ENCODE measurements around the gene PCNX2.

The PCNX2 gene, protein sequence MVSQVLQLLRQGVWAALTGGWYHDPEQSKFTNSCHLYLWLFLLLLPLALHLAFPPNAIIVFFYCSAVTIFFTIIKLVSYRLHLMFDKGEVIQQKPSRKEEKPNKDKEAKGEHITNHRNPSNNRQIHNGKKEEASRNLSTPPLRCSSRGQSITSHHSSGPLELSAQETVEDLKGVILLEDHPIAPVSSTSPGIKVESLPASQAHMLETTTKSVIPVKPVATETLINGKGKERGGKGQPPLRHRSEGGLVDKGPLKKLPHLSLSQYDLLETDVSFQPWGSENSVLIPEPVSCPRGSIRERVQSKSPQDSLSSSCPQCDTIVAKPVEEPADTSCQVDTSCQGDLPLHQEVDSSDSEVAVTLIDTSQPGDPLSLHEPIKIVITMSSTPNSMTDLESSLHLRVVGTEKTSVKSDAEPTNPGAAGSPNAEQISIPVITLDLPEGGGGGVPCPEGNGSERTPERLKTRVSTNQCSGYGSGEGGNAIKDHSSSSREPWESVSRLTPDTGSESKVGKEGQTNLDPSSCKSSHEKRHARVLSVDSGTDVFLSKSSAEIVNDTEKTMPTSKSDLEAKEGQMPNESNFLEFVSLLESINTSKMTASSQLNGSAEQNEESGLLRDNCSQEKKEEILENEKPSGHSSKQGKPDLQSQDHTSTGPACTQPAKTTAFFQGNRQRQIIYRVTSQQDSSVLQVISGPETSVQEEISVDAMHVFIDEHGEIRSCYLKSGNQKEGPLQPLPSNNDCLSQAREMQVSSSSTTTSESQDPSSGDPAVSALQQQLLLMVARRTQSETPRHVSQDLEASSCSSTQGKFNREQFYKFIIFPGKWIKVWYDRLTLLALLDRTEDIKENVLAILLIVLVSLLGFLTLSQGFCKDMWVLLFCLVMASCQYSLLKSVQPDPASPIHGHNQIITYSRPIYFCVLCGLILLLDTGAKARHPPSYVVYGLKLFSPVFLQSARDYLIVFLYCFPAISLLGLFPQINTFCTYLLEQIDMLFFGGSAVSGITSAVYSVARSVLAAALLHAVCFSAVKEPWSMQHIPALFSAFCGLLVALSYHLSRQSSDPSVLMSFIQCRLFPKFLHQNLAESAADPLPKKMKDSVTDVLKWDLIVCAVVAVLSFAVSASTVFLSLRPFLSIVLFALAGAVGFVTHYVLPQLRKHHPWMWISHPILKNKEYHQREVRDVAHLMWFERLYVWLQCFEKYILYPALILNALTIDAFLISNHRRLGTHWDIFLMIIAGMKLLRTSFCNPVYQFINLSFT (N-terminal part only)

DNA sequence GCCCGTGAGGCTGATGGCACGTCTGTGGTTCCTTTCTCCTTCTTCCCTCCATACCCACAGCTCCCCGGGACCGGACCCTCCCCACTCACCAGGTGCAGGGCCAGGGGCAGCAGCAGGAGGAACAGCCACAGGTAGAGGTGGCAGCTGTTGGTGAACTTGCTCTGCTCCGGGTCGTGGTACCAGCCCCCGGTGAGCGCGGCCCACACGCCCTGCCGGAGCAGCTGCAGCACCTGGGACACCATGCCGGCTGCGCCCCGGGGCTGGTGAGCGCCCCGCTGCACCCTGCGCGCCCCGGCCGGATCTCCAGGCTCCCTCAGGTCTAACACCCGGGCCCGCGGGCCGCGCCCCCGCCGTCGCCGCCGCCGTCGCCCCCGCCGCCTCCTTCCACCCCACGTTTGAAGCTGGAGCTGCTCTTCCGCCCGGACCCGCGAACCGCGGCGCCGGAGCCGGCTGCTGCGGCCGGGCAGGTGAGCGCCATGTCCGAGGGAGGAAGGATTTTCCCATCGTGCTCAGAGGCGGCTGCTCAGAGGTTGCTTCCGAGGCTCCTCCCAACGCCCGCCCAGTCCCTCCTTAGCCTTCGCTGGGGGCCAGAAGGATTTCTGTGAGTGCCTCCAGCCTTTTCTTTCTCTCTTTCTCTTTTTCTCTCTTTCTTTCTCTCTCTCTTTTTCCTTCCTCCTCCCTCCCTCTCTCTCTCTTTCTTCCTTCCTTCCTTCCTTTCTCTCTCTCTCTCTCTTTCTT, at the start of gene PCNX2:
Gene PCNX2, minus strand, starts transcription at position 489 of the 738 bp plus-strand sequence. Its CDS starts 247 bp downstream, at position 242.
- WGBS (ENCODE audit: insufficient coverage, insufficient read length): no CpG with 5 or more reads among the region's 54 CpGs
- H3K27ac ChIP-seq (ENCODE audit: low read length): no peak within 1 kb of the TSS

DNA sequence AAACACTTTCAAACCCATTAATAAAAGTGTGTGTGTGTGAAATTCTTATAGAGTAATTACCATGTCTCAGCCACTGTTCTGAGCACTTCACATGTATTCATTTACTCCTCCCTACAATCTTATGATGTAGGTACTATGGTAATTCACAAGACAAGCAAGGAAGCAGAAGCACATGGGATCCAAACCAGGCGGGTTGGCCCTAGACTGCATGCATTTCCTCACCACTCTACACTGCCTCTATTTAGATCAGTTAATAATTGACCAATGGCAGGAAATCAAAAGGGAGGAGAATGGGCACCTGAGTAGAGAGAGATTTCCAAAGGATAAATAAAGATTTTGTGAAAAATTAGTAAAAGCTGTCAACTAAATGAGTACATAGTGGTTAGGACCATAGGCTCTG, 47.7 kb upstream of the PCNX2 start:
- no peak for DNase-seq (ENCODE audit: low read depth, low spot score)
- H3K27ac ChIP-seq (ENCODE audit: low read length): no peak overlapping the region
- H3K4me1 ChIP-seq (ENCODE audit: control insufficient read depth, insufficient read depth, low read length): peaks cover 2% of the 10 kb centered on the region
- WGBS (ENCODE audit: insufficient coverage, insufficient read length): no CpG with 5 or more reads among the region's 1 CpG
- H3K4me3 ChIP-seq (ENCODE audit: low read length): no peak overlapping the region
- H3K36me3 ChIP-seq (ENCODE audit: control insufficient read depth, insufficient read depth, low read length): no peaks in the 10 kb centered on the region; the same call in 1 of the 2 replicates
- no peaks in the 10 kb centered on the region for H3K27me3 ChIP-seq (ENCODE audit: control insufficient read depth, insufficient read depth, low read length)
- no peaks in the 10 kb centered on the region for H3K9me3 ChIP-seq (ENCODE audit: control insufficient read depth, insufficient read depth, low read length)

More for the DNA sequence above, at the start of gene PCNX2:
- Histone ChIP-seq H3K4me3 (ENCODE audit: low read length) (peak within 1 kb of the TSS; percentile 82), H3K9me3 (ENCODE audit: control insufficient read depth, insufficient read depth, low read length) (no peaks in the 10 kb centered on the region), H3K36me3 (ENCODE audit: control insufficient read depth, insufficient read depth, low read length) (no peaks in the 10 kb centered on the region), H3K27me3 (ENCODE audit: control insufficient read depth, insufficient read depth, low read length) (no peaks in the 10 kb centered on the region), H3K4me1 (ENCODE audit: control insufficient read depth, insufficient read depth, low read length) (peaks cover 4% of the 10 kb centered on the region)
- DNase-seq (ENCODE audit: low read depth, low spot score): peak; percentile 58

DNA sequence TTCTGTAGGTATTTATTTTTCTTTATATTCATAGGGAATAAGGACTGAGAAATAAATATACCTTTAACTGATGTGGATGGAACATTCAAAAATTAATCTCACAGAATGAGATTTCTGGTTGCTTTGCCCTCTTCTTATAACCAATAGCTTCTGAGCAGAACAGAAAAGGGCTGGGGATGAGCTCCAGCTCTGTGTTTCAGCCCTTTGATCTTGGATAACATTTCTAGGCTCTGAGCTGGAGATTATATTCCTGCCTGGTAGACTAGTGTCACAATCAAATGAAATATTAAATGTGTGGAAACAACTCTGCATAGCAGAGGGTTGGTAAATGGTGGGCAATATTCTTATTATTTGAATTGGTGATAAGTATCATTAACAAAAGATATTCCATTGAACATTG, 46.6 kb upstream of the PCNX2 start:
- Histone ChIP-seq H3K9me3 (ENCODE audit: control insufficient read depth, insufficient read depth, low read length) (no peaks in the 10 kb centered on the region), H3K4me1 (ENCODE audit: control insufficient read depth, insufficient read depth, low read length) (peaks cover 2% of the 10 kb centered on the region), H3K36me3 (ENCODE audit: control insufficient read depth, insufficient read depth, low read length) (no peaks in the 10 kb centered on the region; the same call in 1 of the 2 replicates), H3K4me3 (ENCODE audit: low read length) (no peak overlapping the region), H3K27me3 (ENCODE audit: control insufficient read depth, insufficient read depth, low read length) (no peaks in the 10 kb centered on the region), H3K27ac (ENCODE audit: low read length) (no peak overlapping the region)
- no peak for DNase-seq (ENCODE audit: low read depth, low spot score)

DNA sequence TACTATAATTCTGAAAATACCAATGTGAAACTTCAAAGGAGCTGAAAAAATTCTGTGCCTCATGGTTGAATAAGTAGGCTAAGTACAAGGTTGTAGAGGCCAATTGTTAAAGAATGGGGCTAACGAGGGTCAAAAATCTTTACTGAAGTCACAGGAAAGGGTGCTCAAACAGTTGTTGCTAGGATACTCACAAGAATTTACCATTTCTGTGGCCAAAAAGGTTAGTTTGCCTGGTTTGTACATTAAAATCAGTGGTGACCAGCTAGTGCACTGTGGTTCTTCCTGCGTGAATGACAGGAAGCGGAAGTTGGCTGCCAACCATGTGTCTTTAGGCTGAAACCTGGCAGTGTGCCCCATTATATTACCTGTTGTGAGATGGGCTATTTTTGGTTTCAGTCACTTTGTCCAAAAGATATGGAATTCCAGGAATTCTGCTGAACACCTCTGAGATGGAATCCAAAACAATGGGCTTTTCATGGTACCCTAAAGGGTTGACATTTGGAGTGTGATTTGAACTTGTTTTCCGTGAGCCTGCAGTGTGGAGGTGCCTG, 45.5 kb upstream of the PCNX2 start:
- no CpG with 5 or more reads among the region's 4 CpGs for WGBS (ENCODE audit: insufficient coverage, insufficient read length)

DNA sequence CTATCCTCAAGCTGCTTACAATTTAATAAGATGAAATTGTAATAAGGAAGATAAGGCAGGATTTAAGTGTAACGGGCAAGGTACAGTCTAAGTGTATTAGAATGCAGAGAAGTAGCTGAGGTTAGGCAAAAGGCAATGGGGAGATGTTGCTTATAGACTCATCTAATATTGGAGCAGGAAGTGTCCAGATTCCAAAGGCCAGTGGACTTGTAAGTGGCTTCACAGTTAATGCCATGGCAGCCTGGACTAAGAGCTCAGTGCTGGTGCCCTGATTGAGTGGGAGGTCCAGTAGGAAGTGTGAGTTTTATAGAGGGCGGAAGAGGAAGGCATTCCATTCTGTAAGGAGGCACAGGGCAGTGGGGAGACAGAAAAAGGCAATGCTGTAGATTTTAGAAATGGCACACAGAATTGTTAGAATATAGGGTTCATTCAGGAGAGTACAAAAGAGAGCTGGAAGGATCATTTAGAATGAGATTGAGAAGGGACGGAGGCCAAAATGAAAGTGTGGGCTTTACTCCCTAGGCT, 44.6 kb upstream of the PCNX2 start:
- no CpG with 5 or more reads among the region's 3 CpGs for WGBS (ENCODE audit: insufficient coverage, insufficient read length)
- H3K4me3 ChIP-seq (ENCODE audit: low read length): no peak overlapping the region
- H3K27me3 ChIP-seq (ENCODE audit: control insufficient read depth, insufficient read depth, low read length): no peaks in the 10 kb centered on the region
- H3K4me1 ChIP-seq (ENCODE audit: control insufficient read depth, insufficient read depth, low read length): peaks cover 2% of the 10 kb centered on the region
- no peak overlapping the region for H3K27ac ChIP-seq (ENCODE audit: low read length)
- no peaks in the 10 kb centered on the region for H3K9me3 ChIP-seq (ENCODE audit: control insufficient read depth, insufficient read depth, low read length)
- DNase-seq (ENCODE audit: low read depth, low spot score): no peak
- no peaks in the 10 kb centered on the region for H3K36me3 ChIP-seq (ENCODE audit: control insufficient read depth, insufficient read depth, low read length)

More for the DNA sequence above, 45.5 kb upstream of the PCNX2 start:
- Histone ChIP-seq H3K36me3 (ENCODE audit: control insufficient read depth, insufficient read depth, low read length) (no peaks in the 10 kb centered on the region), H3K27ac (ENCODE audit: low read length) (no peak overlapping the region), H3K4me1 (ENCODE audit: control insufficient read depth, insufficient read depth, low read length) (peaks cover 2% of the 10 kb centered on the region), H3K4me3 (ENCODE audit: low read length) (no peak overlapping the region), H3K9me3 (ENCODE audit: control insufficient read depth, insufficient read depth, low read length) (no peaks in the 10 kb centered on the region), H3K27me3 (ENCODE audit: control insufficient read depth, insufficient read depth, low read length) (no peaks in the 10 kb centered on the region)
- DNase-seq (ENCODE audit: low read depth, low spot score): no peak

DNA sequence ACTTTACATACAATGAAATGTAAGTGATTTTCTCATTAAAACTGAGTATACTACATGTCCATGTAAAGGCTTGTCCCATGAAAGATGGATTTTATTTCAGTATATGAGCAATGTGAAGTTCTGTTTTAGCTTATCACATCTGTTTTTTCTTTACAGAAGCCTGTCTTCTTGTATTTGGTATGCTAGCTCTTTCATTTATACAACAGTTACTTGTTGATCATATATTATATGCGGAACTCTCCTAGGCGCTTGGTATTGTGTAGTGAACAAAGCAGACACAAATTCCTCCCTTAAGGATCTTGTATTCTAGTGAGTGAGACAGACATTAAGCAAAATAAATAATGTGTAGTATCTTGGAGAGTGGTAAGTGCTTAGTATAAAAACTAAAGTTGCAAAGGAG, 42.6 kb upstream of the PCNX2 start:
- H3K27me3 ChIP-seq (ENCODE audit: control insufficient read depth, insufficient read depth, low read length): no peaks in the 10 kb centered on the region
- no peak for DNase-seq (ENCODE audit: low read depth, low spot score)
- no peaks in the 10 kb centered on the region for H3K9me3 ChIP-seq (ENCODE audit: control insufficient read depth, insufficient read depth, low read length)
- H3K36me3 ChIP-seq (ENCODE audit: control insufficient read depth, insufficient read depth, low read length): no peaks in the 10 kb centered on the region
- no peak overlapping the region for H3K27ac ChIP-seq (ENCODE audit: low read length)
- peaks cover 2% of the 10 kb centered on the region for H3K4me1 ChIP-seq (ENCODE audit: control insufficient read depth, insufficient read depth, low read length)
- no CpG with 5 or more reads among the region's 2 CpGs for WGBS (ENCODE audit: insufficient coverage, insufficient read length)
- no peak overlapping the region for H3K4me3 ChIP-seq (ENCODE audit: low read length)

DNA sequence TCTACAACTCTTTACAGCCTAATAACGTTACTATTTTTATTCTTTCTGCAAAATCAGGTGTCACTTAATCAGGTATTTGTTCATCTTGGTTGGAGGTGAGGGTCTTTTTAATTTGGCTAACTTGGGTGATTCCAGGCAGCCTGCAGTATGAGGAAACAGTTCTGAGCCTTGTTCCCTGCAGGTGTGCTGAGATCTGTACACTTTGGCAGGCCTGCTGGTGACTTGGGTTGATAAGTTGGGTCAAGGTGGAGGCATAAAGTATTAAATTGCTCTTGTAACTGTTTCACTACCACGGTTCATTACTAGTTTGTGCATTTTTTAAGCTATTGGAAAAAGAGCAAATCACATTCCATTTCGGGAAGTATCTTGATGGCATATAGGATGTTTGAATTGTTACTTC, 42.0 kb upstream of the PCNX2 start:
- H3K4me3 ChIP-seq (ENCODE audit: low read length): no peak overlapping the region
- no peak for DNase-seq (ENCODE audit: low read depth, low spot score)
- no peaks in the 10 kb centered on the region for H3K36me3 ChIP-seq (ENCODE audit: control insufficient read depth, insufficient read depth, low read length)
- H3K9me3 ChIP-seq (ENCODE audit: control insufficient read depth, insufficient read depth, low read length): no peaks in the 10 kb centered on the region
- no peak overlapping the region for H3K27ac ChIP-seq (ENCODE audit: low read length)
- no peaks in the 10 kb centered on the region for H3K27me3 ChIP-seq (ENCODE audit: control insufficient read depth, insufficient read depth, low read length)
- no CpG with 5 or more reads among the region's 3 CpGs for WGBS (ENCODE audit: insufficient coverage, insufficient read length)
- H3K4me1 ChIP-seq (ENCODE audit: control insufficient read depth, insufficient read depth, low read length): peaks cover 2% of the 10 kb centered on the region

DNA sequence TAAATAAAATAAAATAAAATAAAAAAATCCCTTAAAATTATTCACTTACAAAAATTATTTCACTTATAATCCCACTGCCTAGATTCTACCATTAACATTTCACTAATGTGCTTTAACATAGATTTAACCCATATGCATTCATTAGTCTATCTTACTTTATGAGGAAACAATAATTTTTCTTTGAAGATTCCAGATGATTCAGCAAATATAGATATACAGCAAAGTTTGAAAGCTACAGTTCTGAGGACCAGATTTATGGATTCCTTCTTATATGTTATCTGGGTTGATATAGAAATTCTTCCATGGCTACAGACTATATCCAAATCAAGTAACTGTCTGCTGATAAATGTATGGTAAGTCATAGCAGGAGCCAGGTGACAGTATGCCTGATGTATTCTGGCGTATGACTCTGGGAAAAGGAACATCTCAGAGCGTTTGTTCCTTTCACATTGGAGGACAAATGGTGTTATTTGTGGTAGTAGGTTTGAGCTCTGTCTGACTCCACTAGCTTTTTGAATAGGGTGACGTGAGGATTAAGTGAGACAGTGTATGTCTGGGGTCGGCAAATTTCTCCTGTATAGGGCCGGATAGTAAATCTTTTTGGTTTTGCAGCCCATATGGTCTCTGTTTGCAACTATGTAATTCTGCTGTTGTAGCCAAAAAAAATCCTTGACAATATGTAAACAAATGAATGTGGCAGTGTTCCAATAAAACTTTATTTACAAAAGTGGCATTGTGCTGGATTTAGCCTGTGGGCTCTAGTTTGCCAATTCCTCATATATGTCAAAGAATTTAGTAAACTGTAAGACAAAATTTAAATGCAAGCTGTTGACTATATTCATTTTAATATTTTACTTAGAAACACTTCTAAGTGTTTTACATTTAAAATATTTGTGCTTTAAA, 41.3 kb upstream of the PCNX2 start:
- WGBS (ENCODE audit: insufficient coverage, insufficient read length): no CpG with 5 or more reads among the region's 5 CpGs

DNA sequence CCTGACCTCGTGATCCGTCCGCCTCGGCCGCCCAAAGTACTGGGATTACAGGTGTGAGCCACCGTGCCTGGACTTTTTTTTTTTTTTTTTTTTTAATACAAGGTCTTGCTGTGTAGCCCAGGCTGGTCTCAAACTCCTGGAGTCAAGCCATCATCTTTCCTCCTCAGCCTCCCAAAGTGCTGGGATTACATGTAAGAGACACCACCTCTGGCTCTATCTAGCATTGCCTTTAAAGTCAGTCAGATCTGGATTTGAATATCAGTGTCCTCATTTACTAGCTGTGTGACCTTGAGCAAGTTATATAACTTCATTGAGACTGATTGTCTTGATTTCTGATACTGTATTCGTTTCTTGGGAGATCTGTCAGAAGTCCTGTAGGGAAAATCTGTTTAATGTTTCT, 38.6 kb upstream of the PCNX2 start:
- Histone ChIP-seq H3K4me3 (ENCODE audit: low read length) (no peak overlapping the region), H3K9me3 (ENCODE audit: control insufficient read depth, insufficient read depth, low read length) (no peaks in the 10 kb centered on the region), H3K4me1 (ENCODE audit: control insufficient read depth, insufficient read depth, low read length) (peaks cover 1% of the 10 kb centered on the region; the same call in 1 of the 2 replicates), H3K27me3 (ENCODE audit: control insufficient read depth, insufficient read depth, low read length) (no peaks in the 10 kb centered on the region), H3K27ac (ENCODE audit: low read length) (no peak overlapping the region), H3K36me3 (ENCODE audit: control insufficient read depth, insufficient read depth, low read length) (no peaks in the 10 kb centered on the region)
- no peak for DNase-seq (ENCODE audit: low read depth, low spot score)
- no CpG with 5 or more reads among the region's 7 CpGs for WGBS (ENCODE audit: insufficient coverage, insufficient read length)

More for the DNA sequence above, 41.3 kb upstream of the PCNX2 start:
- H3K4me3 ChIP-seq (ENCODE audit: low read length): no peak overlapping the region
- no peaks in the 10 kb centered on the region for H3K36me3 ChIP-seq (ENCODE audit: control insufficient read depth, insufficient read depth, low read length)
- peaks cover 3% of the 10 kb centered on the region for H3K4me1 ChIP-seq (ENCODE audit: control insufficient read depth, insufficient read depth, low read length)
- no peak for DNase-seq (ENCODE audit: low read depth, low spot score)
- H3K9me3 ChIP-seq (ENCODE audit: control insufficient read depth, insufficient read depth, low read length): no peaks in the 10 kb centered on the region
- H3K27ac ChIP-seq (ENCODE audit: low read length): no peak overlapping the region
- H3K27me3 ChIP-seq (ENCODE audit: control insufficient read depth, insufficient read depth, low read length): no peaks in the 10 kb centered on the region
